H1 (cell line): Measurements from ENCODE around the gene NFIA. TPM values are rescaled to one million over a fixed set of nuclear protein-coding genes. Genes with fewer than 3 reads are reported as not detected.

ENCODE experiments used
- CBX5 ChIP-seq: fragments of 300-800, 300-1000 bp; sonication (generic); IDR thresholded peaks from 2 replicates; pipeline ENCODE4 v1.7.1; 2016; ENCODE audit warnings: antibody characterized with exemption, low read length, low read depth
- RNF2 ChIP-seq: fragments of 200-900, 300-1000 bp; sonication (generic); IDR thresholded peaks from 2 replicates; pipeline ENCODE4 v1.7.1; 2016; ENCODE audit warnings: borderline replicate concordance, low read depth, mild to moderate bottlenecking, antibody characterized with exemption, low read length; ENCODE audit not compliant: poor library complexity, severe bottlenecking; ENCODE audit errors: missing control alignments
- SP4 ChIP-seq: IDR thresholded peaks from 2 replicates; pipeline ENCODE4 v1.6.1; 2012; ENCODE audit warnings: low read length, inconsistent platforms
- polyA plus RNA-seq, 7 experiments: library from polyadenylated mRNA; depleted of rRNA in 3 of 7; stranded (reverse) in 5 of 7; unstranded in 2 of 7; fragments of >200 nt in 5 of 7; fragments of 200-250 nt in 2 of 7; gene quantifications; 1 replicate in 5 of 7; 2 replicates in 1 of 7; 4 replicates in 1 of 7; pipeline versions ENCODE4 v1.2.1 to v1.2.3, GENCODE V29; 2011 to 2013; ENCODE audit warnings: missing spikeins in 2 of 7, mixed read lengths in 2 of 7
- total RNA-seq: library from RNA; stranded (reverse); fragmentation: NEBNext Ultra II Directional; extraction: Animal tissue kit (Norgen Biotek cat#: 25700); gene quantifications from 2 replicates; pipeline ENCODE4 v1.2.1, GENCODE V29; 2021
- TF ChIP-seq, protein P1 (sequence below): fragments of 300-600 bp; sonication (generic); IDR thresholded peaks from 2 replicates; pipeline ENCODE4 v1.7.1; 2012; ENCODE audit warnings: low read length, moderate library complexity, mild to moderate bottlenecking, inconsistent platforms; ENCODE audit not compliant: insufficient replicate concordance
- TF ChIP-seq, protein P2 (sequence below), 3 experiments: IDR thresholded peaks; 1 replicate in 2 of 3; 2 replicates in 1 of 3; pipeline versions ENCODE4 v1.5.1 to v1.6.1; 2011; ENCODE audit warnings: low read length in 3 of 3, mild to moderate bottlenecking in 3 of 3, inconsistent platforms in 2 of 3, low read depth in 1 of 3, moderate library complexity in 1 of 3; ENCODE audit not compliant: insufficient read depth in 1 of 3; ENCODE audit errors: control extremely low read depth in 1 of 3
- TF ChIP-seq, protein P3 (sequence below): IDR thresholded peaks from 2 replicates; pipeline ENCODE4 v1.6.1; 2012; ENCODE audit warnings: low read length, inconsistent platforms

Gene NFIA
- total and polyA plus RNA-seq, 2 of the 8 experiments (the other 6 are each of a cell fraction or from before 2014, with no cell fraction given): 1.8 to 2.3 TPM

DNA sequence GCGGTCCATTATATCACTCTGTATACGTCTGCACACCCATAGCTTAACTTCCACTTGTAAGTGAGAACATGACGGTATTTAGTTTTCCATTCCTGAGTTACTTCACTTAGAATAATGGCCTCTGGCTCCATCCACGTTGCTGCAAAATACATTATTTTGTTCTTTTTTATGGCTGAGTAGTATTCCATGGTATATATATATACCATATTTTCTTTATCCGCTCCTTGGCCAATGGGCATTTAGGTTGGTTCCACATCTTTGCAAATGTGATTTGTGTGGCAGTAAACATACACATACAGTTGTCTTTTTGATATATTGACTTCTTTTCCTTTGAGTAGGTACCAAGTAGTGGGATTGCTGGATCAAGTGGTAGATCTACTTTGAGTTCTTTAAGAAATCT, 245.1 kb downstream of the NFIA start (continued):
- TF ChIP-seq, protein P1, sequence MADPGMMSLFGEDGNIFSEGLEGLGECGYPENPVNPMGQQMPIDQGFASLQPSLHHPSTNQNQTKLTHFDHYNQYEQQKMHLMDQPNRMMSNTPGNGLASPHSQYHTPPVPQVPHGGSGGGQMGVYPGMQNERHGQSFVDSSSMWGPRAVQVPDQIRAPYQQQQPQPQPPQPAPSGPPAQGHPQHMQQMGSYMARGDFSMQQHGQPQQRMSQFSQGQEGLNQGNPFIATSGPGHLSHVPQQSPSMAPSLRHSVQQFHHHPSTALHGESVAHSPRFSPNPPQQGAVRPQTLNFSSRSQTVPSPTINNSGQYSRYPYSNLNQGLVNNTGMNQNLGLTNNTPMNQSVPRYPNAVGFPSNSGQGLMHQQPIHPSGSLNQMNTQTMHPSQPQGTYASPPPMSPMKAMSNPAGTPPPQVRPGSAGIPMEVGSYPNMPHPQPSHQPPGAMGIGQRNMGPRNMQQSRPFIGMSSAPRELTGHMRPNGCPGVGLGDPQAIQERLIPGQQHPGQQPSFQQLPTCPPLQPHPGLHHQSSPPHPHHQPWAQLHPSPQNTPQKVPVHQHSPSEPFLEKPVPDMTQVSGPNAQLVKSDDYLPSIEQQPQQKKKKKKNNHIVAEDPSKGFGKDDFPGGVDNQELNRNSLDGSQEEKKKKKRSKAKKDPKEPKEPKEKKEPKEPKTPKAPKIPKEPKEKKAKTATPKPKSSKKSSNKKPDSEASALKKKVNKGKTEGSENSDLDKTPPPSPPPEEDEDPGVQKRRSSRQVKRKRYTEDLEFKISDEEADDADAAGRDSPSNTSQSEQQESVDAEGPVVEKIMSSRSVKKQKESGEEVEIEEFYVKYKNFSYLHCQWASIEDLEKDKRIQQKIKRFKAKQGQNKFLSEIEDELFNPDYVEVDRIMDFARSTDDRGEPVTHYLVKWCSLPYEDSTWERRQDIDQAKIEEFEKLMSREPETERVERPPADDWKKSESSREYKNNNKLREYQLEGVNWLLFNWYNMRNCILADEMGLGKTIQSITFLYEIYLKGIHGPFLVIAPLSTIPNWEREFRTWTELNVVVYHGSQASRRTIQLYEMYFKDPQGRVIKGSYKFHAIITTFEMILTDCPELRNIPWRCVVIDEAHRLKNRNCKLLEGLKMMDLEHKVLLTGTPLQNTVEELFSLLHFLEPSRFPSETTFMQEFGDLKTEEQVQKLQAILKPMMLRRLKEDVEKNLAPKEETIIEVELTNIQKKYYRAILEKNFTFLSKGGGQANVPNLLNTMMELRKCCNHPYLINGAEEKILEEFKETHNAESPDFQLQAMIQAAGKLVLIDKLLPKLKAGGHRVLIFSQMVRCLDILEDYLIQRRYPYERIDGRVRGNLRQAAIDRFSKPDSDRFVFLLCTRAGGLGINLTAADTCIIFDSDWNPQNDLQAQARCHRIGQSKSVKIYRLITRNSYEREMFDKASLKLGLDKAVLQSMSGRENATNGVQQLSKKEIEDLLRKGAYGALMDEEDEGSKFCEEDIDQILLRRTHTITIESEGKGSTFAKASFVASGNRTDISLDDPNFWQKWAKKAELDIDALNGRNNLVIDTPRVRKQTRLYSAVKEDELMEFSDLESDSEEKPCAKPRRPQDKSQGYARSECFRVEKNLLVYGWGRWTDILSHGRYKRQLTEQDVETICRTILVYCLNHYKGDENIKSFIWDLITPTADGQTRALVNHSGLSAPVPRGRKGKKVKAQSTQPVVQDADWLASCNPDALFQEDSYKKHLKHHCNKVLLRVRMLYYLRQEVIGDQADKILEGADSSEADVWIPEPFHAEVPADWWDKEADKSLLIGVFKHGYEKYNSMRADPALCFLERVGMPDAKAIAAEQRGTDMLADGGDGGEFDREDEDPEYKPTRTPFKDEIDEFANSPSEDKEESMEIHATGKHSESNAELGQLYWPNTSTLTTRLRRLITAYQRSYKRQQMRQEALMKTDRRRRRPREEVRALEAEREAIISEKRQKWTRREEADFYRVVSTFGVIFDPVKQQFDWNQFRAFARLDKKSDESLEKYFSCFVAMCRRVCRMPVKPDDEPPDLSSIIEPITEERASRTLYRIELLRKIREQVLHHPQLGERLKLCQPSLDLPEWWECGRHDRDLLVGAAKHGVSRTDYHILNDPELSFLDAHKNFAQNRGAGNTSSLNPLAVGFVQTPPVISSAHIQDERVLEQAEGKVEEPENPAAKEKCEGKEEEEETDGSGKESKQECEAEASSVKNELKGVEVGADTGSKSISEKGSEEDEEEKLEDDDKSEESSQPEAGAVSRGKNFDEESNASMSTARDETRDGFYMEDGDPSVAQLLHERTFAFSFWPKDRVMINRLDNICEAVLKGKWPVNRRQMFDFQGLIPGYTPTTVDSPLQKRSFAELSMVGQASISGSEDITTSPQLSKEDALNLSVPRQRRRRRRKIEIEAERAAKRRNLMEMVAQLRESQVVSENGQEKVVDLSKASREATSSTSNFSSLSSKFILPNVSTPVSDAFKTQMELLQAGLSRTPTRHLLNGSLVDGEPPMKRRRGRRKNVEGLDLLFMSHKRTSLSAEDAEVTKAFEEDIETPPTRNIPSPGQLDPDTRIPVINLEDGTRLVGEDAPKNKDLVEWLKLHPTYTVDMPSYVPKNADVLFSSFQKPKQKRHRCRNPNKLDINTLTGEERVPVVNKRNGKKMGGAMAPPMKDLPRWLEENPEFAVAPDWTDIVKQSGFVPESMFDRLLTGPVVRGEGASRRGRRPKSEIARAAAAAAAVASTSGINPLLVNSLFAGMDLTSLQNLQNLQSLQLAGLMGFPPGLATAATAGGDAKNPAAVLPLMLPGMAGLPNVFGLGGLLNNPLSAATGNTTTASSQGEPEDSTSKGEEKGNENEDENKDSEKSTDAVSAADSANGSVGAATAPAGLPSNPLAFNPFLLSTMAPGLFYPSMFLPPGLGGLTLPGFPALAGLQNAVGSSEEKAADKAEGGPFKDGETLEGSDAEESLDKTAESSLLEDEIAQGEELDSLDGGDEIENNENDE: no peak
- TF ChIP-seq CBX5 (no peak), RNF2 (no peak), SP4 (no peak)
- TF ChIP-seq, protein P2, sequence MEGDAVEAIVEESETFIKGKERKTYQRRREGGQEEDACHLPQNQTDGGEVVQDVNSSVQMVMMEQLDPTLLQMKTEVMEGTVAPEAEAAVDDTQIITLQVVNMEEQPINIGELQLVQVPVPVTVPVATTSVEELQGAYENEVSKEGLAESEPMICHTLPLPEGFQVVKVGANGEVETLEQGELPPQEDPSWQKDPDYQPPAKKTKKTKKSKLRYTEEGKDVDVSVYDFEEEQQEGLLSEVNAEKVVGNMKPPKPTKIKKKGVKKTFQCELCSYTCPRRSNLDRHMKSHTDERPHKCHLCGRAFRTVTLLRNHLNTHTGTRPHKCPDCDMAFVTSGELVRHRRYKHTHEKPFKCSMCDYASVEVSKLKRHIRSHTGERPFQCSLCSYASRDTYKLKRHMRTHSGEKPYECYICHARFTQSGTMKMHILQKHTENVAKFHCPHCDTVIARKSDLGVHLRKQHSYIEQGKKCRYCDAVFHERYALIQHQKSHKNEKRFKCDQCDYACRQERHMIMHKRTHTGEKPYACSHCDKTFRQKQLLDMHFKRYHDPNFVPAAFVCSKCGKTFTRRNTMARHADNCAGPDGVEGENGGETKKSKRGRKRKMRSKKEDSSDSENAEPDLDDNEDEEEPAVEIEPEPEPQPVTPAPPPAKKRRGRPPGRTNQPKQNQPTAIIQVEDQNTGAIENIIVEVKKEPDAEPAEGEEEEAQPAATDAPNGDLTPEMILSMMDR (IDR thresholded peaks at IDR 0.05; ENCODE audit: control extremely low read depth in 1 of 3, insufficient read depth in 1 of 3, low read depth in 1 of 3, low read length in 3 of 3): no peak
- TF ChIP-seq, protein P3, sequence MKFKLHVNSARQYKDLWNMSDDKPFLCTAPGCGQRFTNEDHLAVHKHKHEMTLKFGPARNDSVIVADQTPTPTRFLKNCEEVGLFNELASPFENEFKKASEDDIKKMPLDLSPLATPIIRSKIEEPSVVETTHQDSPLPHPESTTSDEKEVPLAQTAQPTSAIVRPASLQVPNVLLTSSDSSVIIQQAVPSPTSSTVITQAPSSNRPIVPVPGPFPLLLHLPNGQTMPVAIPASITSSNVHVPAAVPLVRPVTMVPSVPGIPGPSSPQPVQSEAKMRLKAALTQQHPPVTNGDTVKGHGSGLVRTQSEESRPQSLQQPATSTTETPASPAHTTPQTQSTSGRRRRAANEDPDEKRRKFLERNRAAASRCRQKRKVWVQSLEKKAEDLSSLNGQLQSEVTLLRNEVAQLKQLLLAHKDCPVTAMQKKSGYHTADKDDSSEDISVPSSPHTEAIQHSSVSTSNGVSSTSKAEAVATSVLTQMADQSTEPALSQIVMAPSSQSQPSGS: no peak
